GM18870 (cell line): Measurements from ENCODE around the gene CALCB.

Experiments
- ATAC-seq: cut with Tn5 transposase; IDR thresholded peaks from one replicate; pipeline ENCODE4 v1.9.1; 2021; ENCODE audit warnings: moderate library complexity; ENCODE audit not compliant: unreplicated experiment

Gene CALCB

DNA sequence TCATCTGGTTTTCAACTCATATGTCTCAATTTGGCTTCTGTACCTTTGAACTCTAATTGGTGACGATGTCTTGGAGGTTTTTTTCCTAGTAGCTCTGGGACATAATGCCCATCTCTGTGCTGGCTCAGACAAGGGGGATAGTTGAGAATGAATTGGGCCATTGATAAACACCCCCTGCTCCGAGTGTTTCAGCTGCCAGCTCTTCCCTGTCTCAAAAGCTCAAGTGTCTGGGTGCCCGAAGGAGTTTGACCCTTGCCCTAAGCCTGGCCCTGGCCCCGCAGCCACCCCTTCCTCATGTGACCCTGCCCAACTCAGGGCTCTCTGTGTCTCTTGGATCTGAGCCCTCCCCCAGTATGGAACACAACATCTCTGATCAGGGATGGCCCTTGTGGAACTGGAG, 44.4 kb downstream of the CALCB start:
- no peak for ATAC-seq

DNA sequence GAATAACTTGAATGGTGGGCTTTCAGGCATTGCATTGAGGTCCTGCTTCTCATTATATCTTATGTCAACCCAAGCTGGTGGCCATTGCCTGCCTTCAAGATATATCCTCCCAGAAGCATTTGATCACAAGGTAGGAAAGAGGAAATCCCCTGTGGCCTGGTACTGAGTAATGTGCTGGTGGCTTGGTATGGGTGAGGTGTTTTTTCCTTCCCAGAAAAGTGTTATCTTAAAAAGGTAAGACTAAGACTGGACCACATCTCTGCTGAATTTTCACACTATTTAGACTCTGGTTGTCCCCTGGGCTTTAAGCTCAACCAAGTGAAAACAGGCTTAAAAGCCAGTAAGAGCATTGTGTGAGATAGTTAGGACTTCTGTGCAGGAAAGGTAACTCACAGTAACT, 45.0 kb downstream of the CALCB start:
- ATAC-seq: peak; percentile 61

DNA sequence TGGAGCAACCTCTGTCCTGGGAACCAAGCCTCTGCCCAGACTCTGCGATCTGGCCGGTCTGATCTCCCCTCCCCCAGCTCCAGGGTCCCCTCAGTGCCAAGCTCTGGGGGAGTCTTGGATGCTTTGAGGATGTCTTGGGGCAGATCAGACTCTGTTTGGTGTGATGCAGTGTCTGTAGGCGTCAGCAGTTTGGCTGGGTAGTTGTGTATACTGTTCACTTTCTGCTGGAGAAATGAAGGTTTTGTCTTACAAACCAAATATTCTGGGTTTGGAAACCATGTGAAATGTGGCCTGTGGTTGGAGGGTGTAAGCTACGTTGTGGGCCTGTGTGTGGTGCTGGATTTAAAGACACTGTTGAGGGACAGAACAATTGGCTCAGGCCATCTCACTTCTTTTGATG, 46.0 kb downstream of the CALCB start:
- ATAC-seq: no peak

DNA sequence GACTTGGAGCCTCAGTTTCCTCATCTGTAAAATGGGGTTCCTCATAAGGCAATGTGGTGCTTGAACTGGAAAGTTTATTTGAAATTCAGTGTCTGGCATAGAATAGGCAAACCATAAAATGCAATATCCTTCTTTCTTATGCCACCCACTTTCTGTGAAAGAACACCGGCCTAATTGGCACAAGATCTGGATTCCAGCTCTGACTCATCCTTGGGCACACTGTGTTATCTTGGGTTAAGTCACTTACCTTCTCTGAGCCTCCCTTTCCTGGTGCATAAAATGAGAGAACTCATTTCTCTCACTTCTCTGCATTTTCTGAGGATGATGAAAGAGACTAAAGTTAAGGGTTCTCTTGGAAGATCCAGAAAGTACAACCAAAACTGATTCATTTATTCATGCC, 46.4 kb downstream of the CALCB start:
- ATAC-seq: no peak

DNA sequence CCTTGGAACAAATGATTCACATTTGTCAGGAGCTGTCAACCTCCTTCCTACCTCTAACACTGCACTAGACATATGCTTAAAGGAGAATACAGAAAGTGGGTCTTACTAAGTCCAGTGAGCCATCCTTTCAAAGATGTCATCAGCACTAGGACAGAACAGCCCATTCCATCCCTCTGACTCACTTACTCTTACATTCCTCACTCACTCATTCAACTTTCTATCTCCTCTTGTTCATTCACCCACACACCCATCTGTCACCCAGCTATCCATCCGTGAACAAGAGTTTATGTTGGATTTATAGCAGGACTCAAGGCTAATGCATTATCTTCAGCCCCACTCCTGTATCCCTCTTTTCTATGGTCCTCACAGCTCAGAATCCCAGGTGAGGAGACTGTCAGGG, 50.5 kb downstream of the CALCB start:
- no peak for ATAC-seq

DNA sequence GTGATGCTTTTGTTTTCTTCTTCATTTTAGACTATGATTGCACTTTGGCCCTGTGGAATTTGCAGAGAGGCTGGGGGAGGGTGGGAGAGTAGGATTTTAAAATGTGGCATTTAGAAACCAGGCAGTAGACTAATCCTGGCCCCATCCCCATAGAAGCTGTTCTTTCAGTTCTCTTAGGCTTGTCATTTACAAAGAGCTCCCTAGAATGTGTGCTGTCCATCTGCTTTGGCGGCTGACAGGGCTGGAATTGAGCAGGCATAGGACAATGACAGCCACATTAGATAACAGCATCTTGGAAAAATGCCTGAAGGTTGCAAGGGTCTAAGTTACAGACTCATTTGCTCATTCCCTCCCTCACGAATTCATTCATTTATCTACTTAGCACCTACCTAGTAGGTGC, 51.1 kb downstream of the CALCB start:
- no peak for ATAC-seq

DNA sequence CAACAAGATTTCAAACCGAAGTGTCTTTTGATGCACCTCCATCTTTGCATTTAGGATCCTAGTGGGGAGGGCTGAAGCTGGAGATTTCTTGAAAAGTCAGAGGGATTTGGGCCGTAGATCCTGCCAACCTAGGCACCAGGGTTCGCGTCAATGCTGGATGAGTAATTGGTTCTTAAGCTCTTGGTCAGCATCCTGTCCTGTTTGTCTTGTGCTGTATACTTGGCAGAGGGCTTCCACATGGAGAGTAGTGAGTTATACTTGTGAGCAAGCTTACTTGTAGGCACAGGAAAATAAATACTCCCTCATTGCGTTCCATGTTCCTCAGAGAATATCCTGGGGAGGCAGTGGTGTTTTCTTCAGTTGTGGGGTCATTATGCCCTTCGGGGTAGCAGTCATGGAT, 53.9 kb downstream of the CALCB start:
- ATAC-seq: no peak
